Urinary bladder (tissue), 4 donors: ENCODE results near the gene ADGRG6. TPM values are rescaled to one million over a fixed set of nuclear protein-coding genes. Genes with fewer than 3 reads are reported as not detected.

ENCODE experiments used
- DNase-seq: peaks from one replicate; pipeline ENCODE4 v3.0.0-alpha.2; 2015; ENCODE audit errors: extremely low spot score
- H3K27ac ChIP-seq: one replicate; pipeline ENCODE4 v1.5.1; 2013; ENCODE audit warnings: low read depth, mild to moderate bottlenecking, moderate library complexity
- H3K36me3 ChIP-seq: one replicate; pipeline ENCODE4 v1.6.1; 2013; ENCODE audit warnings: mild to moderate bottlenecking, moderate library complexity; ENCODE audit not compliant: insufficient read depth
- H3K4me1 ChIP-seq: one replicate; pipeline ENCODE4 v1.6.1; 2013; ENCODE audit warnings: mild to moderate bottlenecking, moderate library complexity; ENCODE audit not compliant: insufficient read depth
- H3K4me3 ChIP-seq: one replicate; pipeline ENCODE4 v1.5.1; 2013; ENCODE audit warnings: low read depth, low read length
- WGBS: extraction: QIAGEN DNeasy Blood & Tissue Kit; methylation state at CpG from one replicate; pipeline ENCODE4 v1.1.7; 2013; 5-methylcytosine and 5-hydroxymethylcytosine counted together
- polyA plus RNA-seq: library from polyadenylated mRNA; stranded (reverse); fragments of 200-250 nt; gene quantifications from one replicate; pipeline ENCODE4 v1.2.3, GENCODE V29; 2013
- total RNA-seq: library from RNA; depleted of rRNA; stranded (reverse); fragments of >200 nt; gene quantifications from one replicate; pipeline ENCODE4 v1.2.3, GENCODE V29; 2014
- donor health status: healthy with polysubstance abuse.
- donor health status: healthy.

Gene ADGRG6
- total RNA-seq (124 TPM), polyA plus RNA-seq (6.6 TPM)

GRCh38 chr6:142301651-142302391, at the start of gene ADGRG6:
Gene ADGRG6, plus strand, starts transcription at chr6:142302007. Its CDS starts 323 bp downstream, at chr6:142302330.
- no peak for DNase-seq
- peak within 1 kb of the TSS; percentile 53 for H3K27ac ChIP-seq
- WGBS = under 1% methylated on average over 69 of the region's 69 CpGs
- peaks cover 1% of the 10 kb centered on the region for H3K4me1 ChIP-seq
- no peaks in the 10 kb centered on the region for H3K36me3 ChIP-seq
- peak within 1 kb of the TSS; percentile 53 for H3K4me3 ChIP-seq

- 87% methylated on average over 6 of the region's 6 CpGs for WGBS
- no peaks in the 10 kb centered on the region for H3K4me1 ChIP-seq
- no peaks in the 10 kb centered on the region for H3K36me3 ChIP-seq
- H3K27ac ChIP-seq = no peak overlapping the region
- no peak for DNase-seq
- H3K4me3 ChIP-seq = no peak overlapping the region
Observed at GRCh38 chr6:142254513-142254912, 47.3 kb upstream of the ADGRG6 start.

DNA sequence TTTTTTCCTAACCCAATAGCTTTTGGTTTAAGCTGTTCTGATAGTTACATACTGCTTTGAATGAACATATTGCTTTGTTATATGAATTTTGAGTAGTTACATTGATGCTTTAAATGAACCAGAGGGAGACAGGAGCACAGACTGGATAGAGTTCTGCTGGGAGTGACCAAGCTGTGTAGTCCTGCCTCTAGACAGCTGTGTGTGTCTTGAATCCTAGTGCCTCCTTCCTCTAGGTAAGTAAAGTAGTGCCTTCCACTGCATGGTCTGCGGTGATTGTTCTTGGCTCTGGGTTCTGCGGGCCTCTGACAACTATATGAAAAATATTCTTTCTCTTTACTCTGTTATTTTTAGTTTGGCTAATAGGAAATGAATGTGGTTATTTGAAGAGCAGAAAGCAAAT, 46.0 kb upstream of the ADGRG6 start:
- Histone ChIP-seq H3K4me1 (no peaks in the 10 kb centered on the region), H3K4me3 (no peak overlapping the region), H3K27ac (no peak overlapping the region), H3K36me3 (no peaks in the 10 kb centered on the region)
- WGBS = 71% methylated on average over 2 of the region's 2 CpGs
- no peak for DNase-seq

DNA sequence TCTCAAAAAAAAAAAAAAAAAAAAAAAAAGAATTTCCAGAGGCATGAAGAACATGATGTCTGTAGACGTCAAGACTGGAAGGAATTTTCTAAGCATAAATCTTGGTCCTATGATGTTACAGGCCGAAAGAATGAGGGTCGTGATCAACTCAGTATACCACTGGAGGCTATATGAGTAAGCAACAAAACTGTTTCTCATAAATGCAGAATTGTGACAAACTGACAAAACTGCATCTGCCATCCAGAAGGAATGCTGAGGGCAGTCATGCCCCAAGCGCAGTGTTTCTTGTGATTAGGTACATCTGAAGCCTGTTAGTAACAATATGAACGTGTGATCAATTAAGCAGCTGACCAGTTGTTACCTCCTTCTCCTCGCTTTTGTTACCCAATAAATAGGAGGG, 43.5 kb upstream of the ADGRG6 start:
- no peak overlapping the region for H3K27ac ChIP-seq
- H3K4me1 ChIP-seq = no peaks in the 10 kb centered on the region
- H3K4me3 ChIP-seq = no peak overlapping the region
- H3K36me3 ChIP-seq = no peaks in the 10 kb centered on the region
- 93% methylated on average over 6 of the region's 6 CpGs for WGBS
- no peak for DNase-seq

DNA sequence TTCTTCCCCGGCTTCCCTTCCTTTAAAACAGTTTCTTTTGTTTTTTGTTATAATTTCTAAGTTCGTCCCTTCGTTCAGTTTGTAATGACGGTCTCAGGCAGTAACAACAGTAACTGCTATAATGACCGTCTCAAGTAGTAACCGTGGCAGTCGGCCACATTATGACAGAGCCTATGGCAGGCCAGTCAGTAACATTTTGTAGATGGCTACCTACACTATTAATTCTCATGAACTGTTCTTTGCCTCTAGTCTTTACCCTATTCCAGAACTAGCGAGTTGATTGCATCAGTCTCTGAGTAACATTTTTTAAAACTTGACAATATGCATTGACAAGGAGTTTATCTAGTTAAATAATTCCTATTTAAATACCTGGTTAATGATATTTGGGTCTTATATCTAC, 43.0 kb upstream of the ADGRG6 start:
- 95% methylated on average over 8 of the region's 8 CpGs for WGBS
- H3K27ac ChIP-seq = no peak overlapping the region
- no peaks in the 10 kb centered on the region for H3K36me3 ChIP-seq
- DNase-seq = no peak
- H3K4me1 ChIP-seq = no peaks in the 10 kb centered on the region
- H3K4me3 ChIP-seq = no peak overlapping the region

GRCh38 chr6:142260748-142261147, 41.1 kb upstream of the ADGRG6 start:
- WGBS = 83% methylated on average over 3 of the region's 3 CpGs
- H3K36me3 ChIP-seq = no peaks in the 10 kb centered on the region

GRCh38 chr6:142262231-142262630, 39.6 kb upstream of the ADGRG6 start:
- DNase-seq = no peak
- Histone ChIP-seq H3K4me1 (no peaks in the 10 kb centered on the region), H3K4me3 (no peak overlapping the region), H3K27ac (no peak overlapping the region), H3K36me3 (no peaks in the 10 kb centered on the region)

More at GRCh38 chr6:142260748-142261147, 41.1 kb upstream of the ADGRG6 start:
- Histone ChIP-seq H3K4me3 (no peak overlapping the region), H3K27ac (no peak overlapping the region), H3K4me1 (no peaks in the 10 kb centered on the region)
- DNase-seq = no peak

GRCh38 chr6:142265476-142265875, 36.3 kb upstream of the ADGRG6 start:
- WGBS = 97% methylated on average over 1 of the region's 1 CpG
- Histone ChIP-seq H3K4me1 (no peaks in the 10 kb centered on the region), H3K36me3 (no peaks in the 10 kb centered on the region), H3K27ac (no peak overlapping the region), H3K4me3 (no peak overlapping the region)
- DNase-seq = no peak

DNA sequence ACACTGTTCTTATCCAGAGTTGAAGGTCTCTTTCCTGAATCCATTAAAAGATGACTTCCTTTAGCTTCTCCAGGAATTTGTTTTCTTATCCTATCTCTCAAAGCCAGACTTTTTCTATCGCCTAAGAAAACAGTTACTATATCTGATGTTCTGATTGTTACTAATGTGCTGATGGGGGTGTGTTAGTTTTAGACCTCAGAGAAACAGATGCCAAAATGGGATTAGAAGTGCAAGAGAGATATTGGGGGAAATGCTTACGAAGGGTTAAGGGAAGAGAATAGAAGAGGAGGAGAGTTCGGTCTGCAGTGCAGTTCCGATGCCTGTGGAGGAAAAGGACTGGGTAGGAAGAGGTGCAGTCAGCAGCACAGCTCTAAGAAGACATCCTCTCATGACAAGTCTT, 35.7 kb upstream of the ADGRG6 start:
- Histone ChIP-seq H3K4me1 (no peaks in the 10 kb centered on the region), H3K36me3 (no peaks in the 10 kb centered on the region), H3K27ac (no peak overlapping the region), H3K4me3 (no peak overlapping the region)
- 67% methylated on average over 4 of the region's 4 CpGs for WGBS
- DNase-seq = no peak

DNA sequence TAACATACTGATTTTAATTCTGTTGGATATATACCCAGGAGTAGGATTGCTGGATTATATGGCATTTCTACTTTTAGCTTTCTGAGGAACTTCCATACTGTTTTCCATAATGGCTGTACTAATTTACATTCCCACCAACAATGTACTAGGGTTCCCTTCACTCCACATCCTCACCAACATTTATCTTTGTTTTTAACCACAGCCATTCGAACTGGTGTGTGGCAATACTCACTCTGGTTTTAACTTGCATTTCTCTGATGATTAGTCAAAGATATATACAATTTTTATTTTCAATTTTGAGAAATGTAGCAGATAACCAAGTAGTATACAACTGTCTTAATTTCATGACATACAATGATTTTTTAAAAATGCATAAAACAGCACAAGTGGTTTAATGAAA, 30.3 kb upstream of the ADGRG6 start:
- Histone ChIP-seq H3K4me3 (no peak overlapping the region), H3K4me1 (no peaks in the 10 kb centered on the region), H3K36me3 (no peaks in the 10 kb centered on the region), H3K27ac (no peak overlapping the region)
- 61% methylated on average over 1 of the region's 1 CpG for WGBS
- no peak for DNase-seq

DNA sequence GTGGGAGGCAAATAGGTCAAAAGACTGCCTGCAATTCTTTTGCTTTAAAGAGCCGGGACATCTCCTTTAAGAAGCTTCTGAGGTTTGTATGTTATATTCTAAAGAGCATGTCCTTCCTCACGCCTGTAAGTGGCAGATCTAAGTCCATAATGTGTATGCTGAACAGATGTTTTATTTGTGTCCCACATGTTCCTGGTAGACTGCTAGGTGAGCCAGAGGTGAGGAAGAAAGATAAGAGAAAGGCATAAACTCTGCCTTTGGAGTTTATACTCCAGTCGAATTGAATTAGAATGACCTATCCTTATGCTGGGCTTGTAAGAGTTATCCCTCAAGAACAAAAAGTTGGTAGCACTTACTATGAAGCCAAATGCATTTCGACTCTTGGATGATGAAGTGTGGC, 27.2 kb upstream of the ADGRG6 start:
- Histone ChIP-seq H3K27ac (no peak overlapping the region), H3K36me3 (no peaks in the 10 kb centered on the region), H3K4me3 (no peak overlapping the region), H3K4me1 (no peaks in the 10 kb centered on the region)
- 71% methylated on average over 4 of the region's 4 CpGs for WGBS
- DNase-seq = no peak

- WGBS = 51% methylated on average over 5 of the region's 5 CpGs
- H3K4me1 ChIP-seq = no peaks in the 10 kb centered on the region
- no peak for DNase-seq
- no peak overlapping the region for H3K4me3 ChIP-seq
- H3K36me3 ChIP-seq = no peaks in the 10 kb centered on the region
- no peak overlapping the region for H3K27ac ChIP-seq
Observed at GRCh38 chr6:142275236-142276006, 26.4 kb upstream of the ADGRG6 start.

- Histone ChIP-seq H3K27ac (no peak overlapping the region), H3K4me3 (no peak overlapping the region), H3K4me1 (no peaks in the 10 kb centered on the region), H3K36me3 (no peaks in the 10 kb centered on the region)
- WGBS = 68% methylated on average over 1 of the region's 1 CpG
- DNase-seq = no peak
Observed at GRCh38 chr6:142276256-142276655, 25.6 kb upstream of the ADGRG6 start.
